GM21515 (cell line): ENCODE data around the gene DICER1.
"Not testable (repeated sequence)": the region's sequence is repeated elsewhere in the genome, so short reads cannot be mapped to it uniquely, and the experiment has no call there.

Experiments used
- ATAC-seq: cut with Tn5 transposase; IDR thresholded peaks from one replicate; pipeline ENCODE4 v1.9.1; 2021; ENCODE audit not compliant: unreplicated experiment

Gene DICER1

DNA sequence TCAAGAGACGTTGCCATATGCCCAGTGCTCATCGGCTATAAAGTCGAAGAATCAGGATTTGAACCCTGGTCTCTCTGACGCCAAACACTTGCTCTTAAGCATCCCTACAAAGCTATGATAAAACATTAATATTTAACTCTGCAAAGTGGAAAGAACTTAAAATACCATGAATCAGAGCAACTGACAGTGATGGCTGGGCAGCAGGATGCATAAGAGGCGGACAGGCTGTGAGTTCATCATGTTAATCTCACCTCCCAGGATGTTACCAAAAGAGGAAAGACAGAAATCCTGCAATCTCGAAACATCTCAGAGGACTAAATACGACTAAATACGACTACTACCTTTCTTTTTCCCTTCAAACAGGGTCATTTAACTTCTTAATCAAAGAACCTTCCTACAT, 5.8 kb downstream of the DICER1 start:
- ATAC-seq, result no peak

DNA sequence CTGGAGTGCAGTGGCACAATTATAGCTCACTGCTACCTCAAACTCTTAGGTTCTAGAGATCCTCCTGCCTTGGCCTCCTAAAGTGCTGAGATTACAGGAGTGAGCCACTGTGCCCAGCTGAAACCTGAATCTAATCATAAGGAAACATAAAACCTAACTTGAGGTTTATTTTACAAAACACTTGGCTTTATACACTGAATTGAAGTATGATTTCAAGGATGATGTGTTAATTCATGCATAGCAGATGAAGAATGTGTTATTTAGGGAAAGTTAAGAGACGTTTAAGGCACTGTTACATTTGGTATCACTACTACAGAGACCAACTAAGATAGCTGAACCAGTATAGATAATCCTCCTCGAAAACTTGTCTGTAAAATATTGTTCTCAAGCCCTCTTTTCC, 6.4 kb downstream of the DICER1 start:
- no peak for ATAC-seq

DNA sequence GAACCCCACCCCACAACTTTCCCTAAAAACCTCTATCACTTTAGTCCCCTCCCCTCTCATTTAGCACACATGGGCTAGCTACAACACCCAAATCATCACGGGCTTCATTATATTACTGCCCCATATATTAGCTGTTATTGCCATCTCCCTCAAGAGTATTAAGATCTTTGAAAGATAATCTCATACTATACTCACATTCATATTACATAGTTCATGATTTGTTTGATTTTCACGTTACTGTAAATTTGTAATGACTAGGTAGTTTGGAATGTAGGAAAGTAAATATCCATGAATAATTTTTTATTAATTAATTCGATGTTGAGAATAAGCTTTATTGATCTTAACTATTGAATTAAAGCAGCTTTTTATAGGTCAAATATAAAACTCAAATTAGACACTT, 7.9 kb downstream of the DICER1 start:
- ATAC-seq, result no peak

DNA sequence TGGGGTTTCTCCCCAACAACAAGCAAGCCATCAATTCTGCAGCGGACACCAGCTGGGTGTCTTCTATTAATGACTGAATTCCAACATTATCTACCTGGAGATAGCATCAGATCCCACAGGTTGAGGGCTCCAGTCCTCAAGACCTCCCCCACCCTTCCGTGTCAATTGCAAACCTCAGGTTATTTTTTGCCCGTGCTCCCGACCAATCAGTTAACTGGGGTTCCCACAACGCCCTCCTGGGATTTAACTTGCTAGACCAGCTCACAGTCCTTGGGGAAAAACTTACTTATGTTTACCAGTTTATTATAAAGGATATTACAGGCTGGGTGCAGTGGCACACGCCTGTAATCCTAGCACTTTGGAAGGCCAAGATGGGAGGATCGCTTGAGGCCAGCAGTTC, 9.7 kb downstream of the DICER1 start:
- no peak for ATAC-seq

DNA sequence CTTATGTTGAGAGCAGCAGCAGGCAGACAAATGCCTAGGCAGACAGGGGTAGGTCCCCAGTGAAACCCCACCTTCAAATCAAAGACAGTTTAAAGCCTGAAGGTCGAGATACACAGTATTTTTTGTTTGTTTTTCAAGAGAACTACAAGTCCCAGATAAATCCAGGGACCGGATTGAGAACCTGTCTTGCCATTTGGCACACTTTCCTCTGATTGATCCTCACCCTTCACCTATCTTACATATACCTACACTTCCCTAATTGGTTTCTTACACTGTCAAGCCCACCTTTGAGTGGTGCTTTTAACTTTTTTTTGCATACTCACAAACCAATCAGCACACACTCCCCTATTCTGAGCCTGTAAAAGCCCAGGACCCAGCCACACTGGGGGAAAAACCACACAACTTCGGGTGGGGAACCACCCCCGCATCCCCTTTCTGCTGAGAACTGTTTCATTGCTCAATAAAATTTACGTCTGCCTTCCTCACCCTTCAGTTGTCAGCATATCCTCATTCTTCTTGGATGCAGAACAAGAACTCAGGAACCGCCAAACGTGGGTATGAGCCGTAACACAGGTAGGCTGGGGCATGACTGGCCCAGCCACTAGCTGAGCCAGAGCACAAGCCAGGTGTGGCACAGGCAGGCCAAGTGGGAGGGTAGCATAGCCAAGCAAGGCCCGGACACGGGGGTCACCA, 11.1 kb downstream of the DICER1 start:
- no peak for ATAC-seq

DNA sequence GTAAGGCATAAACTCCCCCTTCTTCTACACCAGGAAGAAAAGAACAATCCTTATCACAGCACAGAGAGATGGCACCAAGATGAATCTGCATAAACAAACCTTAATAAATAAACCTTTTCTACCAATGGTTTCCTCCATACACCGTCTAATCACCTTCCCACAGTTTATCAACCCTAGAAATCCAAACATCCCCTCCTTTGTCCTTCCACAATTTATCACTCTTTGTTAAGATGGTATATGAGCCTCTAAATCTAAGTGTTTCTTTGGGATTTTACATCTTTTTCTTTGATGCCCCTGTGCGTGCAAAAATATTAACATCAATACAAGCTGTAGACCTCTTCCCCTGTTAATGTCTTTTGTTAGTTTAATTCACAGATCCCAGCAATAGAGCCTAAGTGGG, 12.5 kb downstream of the DICER1 start:
- no peak for ATAC-seq

DNA sequence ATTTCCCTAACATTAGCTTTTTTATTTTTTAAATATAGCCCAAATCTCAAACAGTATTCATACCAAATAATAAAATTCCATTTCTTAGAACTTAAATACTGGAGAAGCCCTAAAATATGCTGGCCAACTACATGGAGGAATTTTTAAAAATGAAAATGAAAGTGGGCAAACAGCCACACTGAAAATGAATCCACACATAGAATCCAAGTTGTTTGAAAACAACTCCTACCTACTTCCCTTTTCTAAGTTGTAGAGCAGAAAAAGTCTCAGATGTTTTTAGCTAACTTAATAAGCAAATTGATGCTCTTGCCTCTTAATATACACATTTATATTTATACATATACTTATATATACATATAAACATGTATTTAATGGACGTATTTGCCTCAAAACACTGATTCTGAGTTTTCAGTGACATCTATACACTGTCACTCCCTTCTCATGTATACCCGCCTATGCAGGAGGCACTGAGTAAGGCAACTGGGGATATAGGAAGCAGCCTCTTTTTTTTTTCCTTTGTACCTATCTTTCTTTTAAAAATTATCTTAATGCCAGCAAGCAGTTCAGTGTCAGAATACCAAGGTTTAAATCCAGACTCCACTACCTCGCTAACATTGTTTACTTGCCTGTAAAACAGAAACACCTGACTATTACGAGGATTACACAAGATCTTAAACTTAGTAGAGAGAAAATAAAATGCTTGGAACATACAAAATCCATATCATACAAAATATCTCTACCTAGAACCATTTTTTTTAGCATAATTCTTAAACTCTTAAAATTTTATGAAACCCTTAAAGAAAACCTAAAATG, 13.3 kb downstream of the DICER1 start:
- ATAC-seq, result no peak

DNA sequence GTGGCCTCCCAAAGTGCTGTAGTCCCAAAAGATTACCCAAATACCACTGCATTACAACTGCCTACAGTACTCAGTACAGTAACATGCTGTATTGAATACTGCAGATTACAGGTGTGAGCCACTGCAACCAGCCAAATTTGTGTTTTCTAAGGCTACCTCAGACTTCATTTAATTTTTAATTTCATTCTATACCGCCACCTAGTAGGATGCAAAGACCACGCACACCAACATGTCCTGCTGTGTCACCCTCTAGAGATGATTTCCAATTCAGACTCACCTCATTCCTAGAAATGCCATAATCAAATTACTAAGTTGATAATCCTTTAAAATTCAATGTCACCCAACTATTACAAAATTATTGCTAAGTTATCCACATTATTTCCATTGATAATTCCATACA, 15.1 kb downstream of the DICER1 start:
- ATAC-seq, result no peak

DNA sequence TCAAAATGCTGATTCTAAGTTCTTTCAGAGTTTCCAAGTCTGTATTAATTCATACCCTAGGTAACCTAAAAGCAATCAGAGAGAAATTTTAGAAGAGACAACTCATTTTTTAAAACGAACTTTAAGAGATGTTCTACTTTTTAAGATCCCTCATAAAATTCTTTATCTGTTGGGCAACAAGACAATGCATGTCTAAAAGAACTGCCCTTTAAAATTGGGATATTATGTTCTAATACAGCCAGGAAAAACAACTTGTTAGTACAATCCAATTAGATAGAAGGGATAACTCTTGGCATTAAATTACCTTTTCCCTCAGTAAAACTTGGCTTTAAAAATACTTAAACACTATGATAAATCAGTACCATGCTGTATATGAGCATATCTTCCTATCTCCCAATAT, 15.6 kb downstream of the DICER1 start:
- no peak for ATAC-seq

DNA sequence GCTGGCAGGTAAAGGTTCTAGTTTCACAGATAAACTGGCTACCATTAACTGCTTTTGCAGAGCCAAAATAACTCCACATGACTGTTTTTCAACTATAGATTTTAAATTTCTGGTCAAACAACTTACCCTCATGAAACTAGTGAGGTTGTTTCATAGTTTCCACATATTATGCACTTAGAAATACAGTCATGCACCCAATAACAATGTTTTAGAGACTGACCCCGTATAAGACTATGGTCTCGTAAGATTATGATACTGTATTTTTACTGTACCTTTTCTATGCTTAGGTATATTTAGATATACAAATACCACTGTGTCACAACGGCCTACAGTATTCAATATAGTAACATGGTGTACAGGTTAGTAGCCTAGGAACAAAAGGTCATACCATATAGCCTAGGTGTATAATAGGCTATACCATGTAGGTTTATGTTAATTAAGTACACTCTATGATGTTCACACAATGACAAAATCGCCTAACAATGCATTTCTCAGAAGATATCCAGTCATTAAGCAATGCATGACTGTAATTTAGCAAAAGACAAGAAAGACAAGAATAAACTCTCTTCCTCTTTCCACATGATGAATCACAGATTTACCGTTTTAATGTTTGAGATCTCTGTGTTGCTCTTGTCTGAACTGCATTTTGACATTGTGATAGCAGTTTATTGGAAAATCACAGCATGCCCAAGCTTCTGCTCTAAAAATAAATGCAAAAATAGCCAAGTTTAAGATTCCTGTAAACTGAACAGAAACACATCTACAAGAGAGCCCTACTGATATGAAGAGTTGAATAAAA, 17.1 kb downstream of the DICER1 start:
- ATAC-seq, result no peak

DNA sequence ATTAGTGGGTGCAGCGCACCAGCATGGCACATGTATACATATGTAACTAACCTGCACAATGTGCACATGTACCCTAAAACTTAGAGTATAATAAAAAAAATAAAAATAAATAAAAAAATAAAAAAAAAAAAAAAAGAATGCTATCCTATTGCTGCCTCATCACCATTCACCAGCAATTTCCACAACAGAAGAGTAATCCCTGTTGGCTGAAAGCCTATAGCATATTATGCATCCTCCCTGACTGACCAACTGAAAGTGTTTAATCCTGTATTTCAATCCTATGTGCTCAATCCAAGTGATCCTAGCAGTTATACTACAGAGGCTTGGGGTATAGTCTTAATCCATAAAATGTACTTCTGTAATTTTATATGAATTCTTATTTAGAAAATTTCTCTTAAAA, 18.5 kb downstream of the DICER1 start:
- no peak for ATAC-seq

DNA sequence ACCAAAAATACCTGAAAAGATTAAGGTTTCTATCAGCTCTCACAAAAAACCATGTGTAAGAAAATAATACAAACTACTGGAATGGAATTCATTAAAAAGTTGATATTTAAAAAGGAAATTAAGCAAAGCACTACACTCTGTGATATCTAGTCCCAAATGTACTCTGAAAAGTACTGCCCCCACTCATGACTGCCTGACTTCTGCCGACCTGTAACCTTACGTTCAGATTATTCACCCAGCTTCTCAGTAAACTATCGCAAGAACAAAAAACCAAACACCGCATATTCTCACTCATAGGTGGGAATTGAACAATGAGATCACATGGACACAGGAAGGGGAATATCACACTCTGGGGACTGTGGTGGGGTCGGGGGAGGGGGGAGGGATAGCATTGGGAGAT, 18.9 kb downstream of the DICER1 start:
- ATAC-seq, result not testable (repeated sequence)

DNA sequence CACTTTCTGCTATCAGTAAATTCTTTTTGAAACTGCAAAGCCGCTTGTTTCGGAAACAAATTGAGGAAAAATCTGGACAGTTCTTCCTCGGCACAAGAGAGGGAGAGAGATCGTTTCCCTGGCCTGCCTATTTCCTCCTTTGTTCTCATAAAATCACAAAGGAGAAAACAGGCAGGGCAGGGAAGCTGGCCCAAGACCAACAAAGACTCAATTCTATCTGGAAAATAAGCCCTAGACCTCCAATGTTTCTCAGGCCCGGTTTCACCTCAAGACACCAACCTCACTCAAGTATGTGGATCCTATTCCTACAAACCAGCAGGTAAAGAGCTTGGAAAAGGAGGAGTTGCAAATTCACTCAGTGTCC, 19.5 kb downstream of the DICER1 start:
- no peak for ATAC-seq

DNA sequence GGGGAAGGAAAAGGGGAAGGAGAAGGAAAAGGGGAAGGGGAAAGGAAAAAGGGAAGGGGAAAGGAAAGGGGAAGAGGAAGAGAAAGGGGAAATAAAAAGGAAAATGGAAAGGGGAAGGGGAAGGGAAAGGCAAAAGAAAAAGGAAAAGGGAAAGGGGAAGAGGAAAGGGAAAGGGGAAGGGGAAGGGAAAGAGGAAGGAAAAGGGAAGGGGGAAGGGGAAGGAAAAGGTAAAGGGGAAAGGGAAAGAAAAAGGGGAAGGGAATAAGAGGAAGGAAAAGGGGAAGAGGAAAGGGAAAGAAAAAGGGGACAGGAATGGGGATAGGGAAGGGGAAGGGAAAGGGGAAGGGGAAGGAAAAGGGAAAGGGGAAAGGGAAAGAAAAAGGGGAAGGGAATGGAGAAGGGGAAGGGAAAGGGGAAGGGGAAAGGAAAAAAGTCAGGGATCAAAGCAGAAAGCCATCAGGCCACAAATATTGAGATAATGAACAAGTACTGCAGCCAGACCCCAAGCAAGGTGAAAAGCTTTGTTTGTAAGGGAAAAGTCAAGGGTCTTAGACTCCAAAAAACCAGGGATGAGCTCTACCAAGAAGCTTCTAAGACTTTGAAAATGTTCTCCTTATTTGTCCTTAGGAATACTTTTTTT, 20.0 kb downstream of the DICER1 start:
- ATAC-seq, result no peak

DNA sequence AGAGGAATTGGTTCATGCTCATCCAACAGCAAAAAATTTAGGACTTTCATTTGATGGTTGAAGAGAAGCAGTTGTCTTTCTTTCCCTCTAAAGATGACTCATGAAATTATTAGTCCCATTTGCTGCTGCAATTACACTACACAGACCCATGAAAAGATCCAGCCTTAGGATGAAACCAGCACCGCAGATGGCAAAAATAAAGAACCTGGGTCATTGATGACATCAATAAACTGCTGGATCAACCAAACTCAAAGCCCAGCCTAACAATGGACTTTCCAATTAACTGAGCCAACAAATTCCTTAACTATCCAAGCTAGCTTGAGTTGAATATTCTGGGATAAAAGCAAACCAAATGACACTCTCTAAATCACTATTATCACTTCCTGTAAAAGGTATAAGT, 20.7 kb downstream of the DICER1 start:
- ATAC-seq, result no peak

DNA sequence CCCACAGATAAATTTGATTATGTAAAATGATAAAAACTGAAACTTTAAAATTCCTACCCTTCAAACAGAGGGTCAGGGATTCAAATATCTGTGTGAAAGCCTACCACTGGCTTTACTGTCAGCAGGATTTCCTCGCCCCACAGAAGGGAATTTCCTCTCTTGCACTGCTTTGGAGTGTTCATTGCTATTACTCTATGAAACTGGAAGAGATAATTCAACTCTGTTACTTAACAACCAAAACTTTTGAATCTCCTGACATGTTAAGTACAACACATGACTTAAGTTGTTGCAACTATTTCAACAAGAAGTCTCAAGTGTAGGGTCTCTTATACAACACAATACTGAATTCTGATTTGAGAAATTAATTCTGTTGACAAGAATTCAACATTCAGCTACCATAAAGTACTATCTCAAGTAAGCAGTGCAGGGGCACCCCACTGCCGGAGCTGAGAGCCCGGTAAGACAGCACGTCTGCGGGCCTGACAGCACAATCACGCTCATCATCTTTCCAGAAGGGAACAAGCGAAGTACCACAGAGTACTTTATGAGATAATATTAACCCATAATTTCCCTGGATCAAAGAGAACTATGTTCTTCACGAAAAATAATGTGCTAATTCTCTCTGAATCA, 22.9 kb downstream of the DICER1 start:
- no peak for ATAC-seq

DNA sequence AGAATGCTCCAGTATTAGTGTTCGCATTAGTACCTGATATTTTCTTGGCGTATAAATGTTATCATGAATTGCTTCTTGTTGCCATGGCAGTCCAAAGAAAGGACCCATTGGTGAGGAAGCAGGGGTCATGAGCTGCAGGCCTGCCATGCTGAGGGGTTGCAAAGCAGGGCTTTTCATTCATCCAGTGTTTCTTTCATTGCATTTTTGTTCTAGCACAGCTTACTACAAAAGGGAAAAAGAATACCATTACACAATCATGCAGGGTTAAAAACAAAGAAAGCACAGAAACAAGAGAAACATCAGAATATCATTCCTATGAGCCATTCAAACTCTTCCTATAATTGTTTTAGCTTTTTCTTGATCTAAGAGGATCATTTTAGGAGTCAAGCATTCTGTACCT, 24.0 kb downstream of the DICER1 start:
- ATAC-seq, result no peak

DNA sequence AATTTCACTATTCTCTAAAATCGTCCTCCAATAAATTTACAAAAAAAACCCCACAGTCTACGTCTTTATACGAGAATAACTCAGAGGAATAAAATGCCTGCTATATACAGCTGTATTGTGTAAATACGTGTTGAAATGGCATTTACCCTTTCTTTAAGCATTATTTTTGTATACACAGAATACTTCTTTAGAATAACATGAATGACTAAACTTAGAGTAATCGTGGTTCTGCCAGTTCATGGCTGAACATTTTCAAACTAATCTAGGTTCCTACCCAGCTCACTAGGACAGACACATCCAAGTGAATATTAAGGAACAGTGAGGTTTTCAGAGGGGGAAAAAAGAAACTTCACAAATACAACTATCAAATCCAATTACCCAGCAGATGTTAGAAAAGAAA, 24.6 kb downstream of the DICER1 start:
- no peak for ATAC-seq

DNA sequence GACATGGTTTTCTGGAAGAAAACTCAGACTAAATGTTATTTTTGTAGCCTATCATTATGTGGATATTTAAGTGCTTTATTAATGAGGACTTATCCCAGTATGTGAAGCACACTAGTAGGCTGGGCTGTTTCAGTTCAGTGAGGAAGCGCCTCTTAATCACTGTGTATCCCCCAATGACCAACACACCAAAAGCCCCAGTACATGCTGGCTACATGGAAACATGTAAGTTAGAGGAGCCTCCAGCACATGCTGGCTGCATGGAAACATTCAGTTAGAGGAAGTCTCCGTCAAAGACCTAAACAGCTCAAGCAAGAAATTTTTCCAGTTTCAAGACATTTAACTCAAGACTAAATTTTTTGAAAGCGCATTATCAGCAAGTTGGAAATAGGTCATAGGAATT, 26.8 kb downstream of the DICER1 start:
- ATAC-seq, result no peak

DNA sequence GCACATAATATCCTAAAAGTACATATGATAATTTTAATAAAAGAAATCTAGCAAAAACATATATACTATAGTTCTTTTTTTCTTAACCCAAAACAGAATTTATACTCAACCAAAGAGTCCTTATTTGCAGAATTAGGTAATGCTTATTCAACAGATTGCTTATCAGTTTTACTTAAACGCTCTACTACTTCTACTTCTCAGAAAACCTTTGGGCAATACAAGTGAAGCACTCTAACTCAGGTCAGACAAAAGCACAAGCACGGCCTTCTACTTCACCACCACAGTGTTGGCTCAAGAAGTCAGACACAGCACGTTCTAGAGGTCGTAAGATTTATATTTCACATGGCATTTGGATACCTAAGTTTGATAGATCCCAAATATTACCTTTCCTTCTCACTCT, 29.2 kb downstream of the DICER1 start:
- no peak for ATAC-seq

DNA sequence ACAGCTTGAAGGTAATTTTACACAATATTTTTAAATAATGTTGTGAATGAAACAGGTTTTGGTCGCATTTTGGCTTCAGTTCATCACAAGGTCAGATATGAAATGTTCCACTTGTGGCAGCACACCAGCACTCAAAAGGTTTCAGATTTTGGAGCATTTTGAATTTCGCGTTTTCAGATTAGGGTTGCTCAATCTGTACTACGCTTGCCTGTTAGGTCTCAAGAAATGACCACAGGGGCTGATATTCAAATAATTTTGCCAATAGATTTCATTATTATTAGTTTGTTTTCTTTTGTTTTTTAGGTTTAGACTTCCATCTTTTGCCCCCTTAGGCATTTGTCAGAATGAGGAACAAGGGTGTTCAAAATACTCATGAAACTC, 29.8 kb downstream of the DICER1 start:
- no peak for ATAC-seq
